ENCODE measurements around the gene RPS6KA2.

- TF ChIP-seq CTCF (IDR thresholded peaks at IDR 0.05) (no peak), ZFX (IDR thresholded peaks at IDR 0.05; ENCODE audit: borderline replicate concordance) (no peak)
These were observed 266.6 kb downstream of the RPS6KA2 start for GRCh38 chr6:166360243-166361076.

Data from 22Rv1 (cell line).